Measurements from ENCODE around the gene RECQL5.

Gene RECQL5

GRCh38 chr17:75697651-75698291 lies 30.8 kb upstream of the RECQL5 start:
- no peak for FAIRE-seq
- no peak for DNase-seq (ENCODE audit: insufficient read length, low spot score)
- TF ChIP-seq SPI1 (IDR thresholded peaks at IDR 0.05; ENCODE audit: low read depth, low read length) (no peak), TAF1 (IDR thresholded peaks at IDR 0.05; ENCODE audit: low read depth, low read length) (no peak), POU2F2 (IDR thresholded peaks at IDR 0.05; ENCODE audit: low read depth, low read length) (no peak), POLR2AphosphoS5 (IDR thresholded peaks at IDR 0.05; ENCODE audit: low read depth, low read length) (no peak), POLR2A (IDR thresholded peaks at IDR 0.05; ENCODE audit: low read depth, low read length) (no peak), PAX5 (IDR thresholded peaks at IDR 0.05; ENCODE audit: insufficient read depth, low read length, severe bottlenecking) (no peak)

GRCh38 chr17:75695830-75696271 lies 28.9 kb upstream of the RECQL5 start:
- FAIRE-seq (no peak), DNase-seq (ENCODE audit: insufficient read length, low spot score) (no peak)
- TF ChIP-seq PAX5 (IDR thresholded peaks at IDR 0.05; ENCODE audit: insufficient read depth, low read length, severe bottlenecking) (no peak), POLR2AphosphoS5 (IDR thresholded peaks at IDR 0.05; ENCODE audit: low read depth, low read length) (no peak), TAF1 (IDR thresholded peaks at IDR 0.05; ENCODE audit: low read depth, low read length) (no peak), POLR2A (IDR thresholded peaks at IDR 0.05; ENCODE audit: low read depth, low read length) (no peak), SPI1 (IDR thresholded peaks at IDR 0.05; ENCODE audit: low read depth, low read length) (no peak), POU2F2 (IDR thresholded peaks at IDR 0.05; ENCODE audit: low read depth, low read length) (no peak)

GRCh38 chr17:75695141-75695829 lies 28.3 kb upstream of the RECQL5 start:
- no peak for DNase-seq (ENCODE audit: insufficient read length, low spot score)
- TF ChIP-seq TAF1 (IDR thresholded peaks at IDR 0.05; ENCODE audit: low read depth, low read length): no peak
- TF ChIP-seq SPI1 (IDR thresholded peaks at IDR 0.05; ENCODE audit: low read depth, low read length): no peak
- no peak for TF ChIP-seq POLR2AphosphoS5 (IDR thresholded peaks at IDR 0.05; ENCODE audit: low read depth, low read length)
- no peak for TF ChIP-seq POLR2A (IDR thresholded peaks at IDR 0.05; ENCODE audit: low read depth, low read length)
- TF ChIP-seq PAX5 (IDR thresholded peaks at IDR 0.05; ENCODE audit: insufficient read depth, low read length, severe bottlenecking): no peak
- TF ChIP-seq POU2F2 (IDR thresholded peaks at IDR 0.05; ENCODE audit: low read depth, low read length): no peak
- no peak for FAIRE-seq

GRCh38 chr17:75694536-75694935 lies 27.6 kb upstream of the RECQL5 start:
- FAIRE-seq (no peak), DNase-seq (ENCODE audit: insufficient read length, low spot score) (no peak)
- TF ChIP-seq TAF1 (IDR thresholded peaks at IDR 0.05; ENCODE audit: low read depth, low read length) (no peak), POU2F2 (IDR thresholded peaks at IDR 0.05; ENCODE audit: low read depth, low read length) (no peak), POLR2AphosphoS5 (IDR thresholded peaks at IDR 0.05; ENCODE audit: low read depth, low read length) (no peak), POLR2A (IDR thresholded peaks at IDR 0.05; ENCODE audit: low read depth, low read length) (no peak), PAX5 (IDR thresholded peaks at IDR 0.05; ENCODE audit: insufficient read depth, low read length, severe bottlenecking) (no peak), SPI1 (IDR thresholded peaks at IDR 0.05; ENCODE audit: low read depth, low read length) (no peak)

GRCh38 chr17:75693500-75694481 lies 26.8 kb upstream of the RECQL5 start:
- TF ChIP-seq SPI1 (IDR thresholded peaks at IDR 0.05; ENCODE audit: low read depth, low read length) (no peak), POLR2A (IDR thresholded peaks at IDR 0.05; ENCODE audit: low read depth, low read length) (no peak), PAX5 (IDR thresholded peaks at IDR 0.05; ENCODE audit: insufficient read depth, low read length, severe bottlenecking) (no peak), TAF1 (IDR thresholded peaks at IDR 0.05; ENCODE audit: low read depth, low read length) (no peak), POU2F2 (IDR thresholded peaks at IDR 0.05; ENCODE audit: low read depth, low read length) (no peak), POLR2AphosphoS5 (IDR thresholded peaks at IDR 0.05; ENCODE audit: low read depth, low read length) (no peak)
- FAIRE-seq: no peak
- DNase-seq (ENCODE audit: insufficient read length, low spot score): no peak

GRCh38 chr17:75692976-75693375 lies 26.0 kb upstream of the RECQL5 start:
- DNase-seq (ENCODE audit: insufficient read length, low spot score) (no peak), FAIRE-seq (no peak)
- no peak for TF ChIP-seq POLR2AphosphoS5 (IDR thresholded peaks at IDR 0.05; ENCODE audit: low read depth, low read length)

- FAIRE-seq (no peak), DNase-seq (ENCODE audit: insufficient read length, low spot score) (no peak)
- TF ChIP-seq POU2F2 (IDR thresholded peaks at IDR 0.05; ENCODE audit: low read depth, low read length) (no peak), SPI1 (IDR thresholded peaks at IDR 0.05; ENCODE audit: low read depth, low read length) (no peak), POLR2A (IDR thresholded peaks at IDR 0.05; ENCODE audit: low read depth, low read length) (no peak), TAF1 (IDR thresholded peaks at IDR 0.05; ENCODE audit: low read depth, low read length) (no peak), POLR2AphosphoS5 (IDR thresholded peaks at IDR 0.05; ENCODE audit: low read depth, low read length) (no peak), PAX5 (IDR thresholded peaks at IDR 0.05; ENCODE audit: insufficient read depth, low read length, severe bottlenecking) (no peak)
Observed at GRCh38 chr17:75691801-75692626, 25.1 kb upstream of the RECQL5 start.

GRCh38 chr17:75691371-75691791 lies 24.4 kb upstream of the RECQL5 start:
- no peak for TF ChIP-seq TAF1 (IDR thresholded peaks at IDR 0.05; ENCODE audit: low read depth, low read length)
- TF ChIP-seq POLR2A (IDR thresholded peaks at IDR 0.05; ENCODE audit: low read depth, low read length): no peak
- no peak for TF ChIP-seq SPI1 (IDR thresholded peaks at IDR 0.05; ENCODE audit: low read depth, low read length)
- TF ChIP-seq POLR2AphosphoS5 (IDR thresholded peaks at IDR 0.05; ENCODE audit: low read depth, low read length): no peak
- TF ChIP-seq POU2F2 (IDR thresholded peaks at IDR 0.05; ENCODE audit: low read depth, low read length): no peak
- TF ChIP-seq PAX5 (IDR thresholded peaks at IDR 0.05; ENCODE audit: insufficient read depth, low read length, severe bottlenecking): no peak
- DNase-seq (ENCODE audit: insufficient read length, low spot score): no peak
- FAIRE-seq: no peak

Measured in GM12891 (cell line).